Measurements from ENCODE around the gene KRT26.
"Not testable (repeated sequence)": the region's sequence is repeated elsewhere in the genome, so short reads cannot be mapped to it uniquely, and the experiment has no call there.

The KRT26 gene

GRCh38 chr17:40772101-40772500, at the start of gene KRT26:
Gene KRT26 (minus strand): TSS chr17:40772201. CDS start chr17:40772113, 88 bp downstream.
- DNase-seq (ENCODE audit: extremely low read depth in 1 of 2, low read depth in 1 of 2): no peak

- no peak for DNase-seq (ENCODE audit: extremely low read depth in 1 of 2, low read depth in 1 of 2)
Measured at GRCh38 chr17:40821536-40821935, 49.5 kb upstream of the KRT26 start.

- DNase-seq (ENCODE audit: extremely low read depth in 1 of 2, low read depth in 1 of 2): no peak
Measured at GRCh38 chr17:40820228-40820838, 48.3 kb upstream of the KRT26 start.

- DNase-seq (ENCODE audit: extremely low read depth in 1 of 2, low read depth in 1 of 2): no peak
Measured at GRCh38 chr17:40819528-40820125, 47.6 kb upstream of the KRT26 start.

GRCh38 chr17:40818733-40819527, 46.9 kb upstream of the KRT26 start:
- peak; percentile 74 to 75 for DNase-seq (ENCODE audit: extremely low read depth in 1 of 2, low read depth in 1 of 2)

GRCh38 chr17:40818343-40818732, 46.3 kb upstream of the KRT26 start:
- no peak for DNase-seq (ENCODE audit: extremely low read depth in 1 of 2, low read depth in 1 of 2)

GRCh38 chr17:40817103-40817682, 45.2 kb upstream of the KRT26 start:
- no peak for DNase-seq (ENCODE audit: extremely low read depth in 1 of 2, low read depth in 1 of 2)

GRCh38 chr17:40816569-40816968, 44.6 kb upstream of the KRT26 start:
- DNase-seq (ENCODE audit: extremely low read depth in 1 of 2, low read depth in 1 of 2): no peak

- no peak for DNase-seq (ENCODE audit: extremely low read depth in 1 of 2, low read depth in 1 of 2)
Measured at GRCh38 chr17:40815381-40815780, 43.4 kb upstream of the KRT26 start.

- not testable (repeated sequence) for DNase-seq (ENCODE audit: extremely low read depth in 1 of 2, low read depth in 1 of 2)
Measured at GRCh38 chr17:40814657-40815056, 42.7 kb upstream of the KRT26 start.

GRCh38 chr17:40813804-40814203, 41.8 kb upstream of the KRT26 start:
- DNase-seq (ENCODE audit: extremely low read depth in 1 of 2, low read depth in 1 of 2): no peak

- no peak for DNase-seq (ENCODE audit: extremely low read depth in 1 of 2, low read depth in 1 of 2)
Measured at GRCh38 chr17:40812639-40813038, 40.6 kb upstream of the KRT26 start.

- no peak for DNase-seq (ENCODE audit: extremely low read depth in 1 of 2, low read depth in 1 of 2)
Measured at GRCh38 chr17:40810494-40810893, 38.5 kb upstream of the KRT26 start.

GRCh38 chr17:40809721-40810421, 37.9 kb upstream of the KRT26 start:
- no peak for DNase-seq (ENCODE audit: extremely low read depth in 1 of 2, low read depth in 1 of 2)

- no peak for DNase-seq (ENCODE audit: extremely low read depth in 1 of 2, low read depth in 1 of 2)
Measured at GRCh38 chr17:40806131-40806530, 34.1 kb upstream of the KRT26 start.

- DNase-seq (ENCODE audit: extremely low read depth in 1 of 2, low read depth in 1 of 2): peak; percentile 33 to 59
Measured at GRCh38 chr17:40803617-40804082, 31.6 kb upstream of the KRT26 start.

GRCh38 chr17:40801157-40801556, 29.2 kb upstream of the KRT26 start:
- DNase-seq (ENCODE audit: extremely low read depth in 1 of 2, low read depth in 1 of 2): no peak

- no peak for DNase-seq (ENCODE audit: extremely low read depth in 1 of 2, low read depth in 1 of 2)
Measured at GRCh38 chr17:40800381-40800780, 28.4 kb upstream of the KRT26 start.

- DNase-seq (ENCODE audit: extremely low read depth in 1 of 2, low read depth in 1 of 2): no peak
Measured at GRCh38 chr17:40799859-40800258, 27.9 kb upstream of the KRT26 start, which contains the start of gene KRT28. Gene KRT28 (minus strand): TSS chr17:40799959. CDS start chr17:40799893, 66 bp downstream.

- no peak for DNase-seq (ENCODE audit: extremely low read depth in 1 of 2, low read depth in 1 of 2)
Measured at GRCh38 chr17:40796846-40797245, 24.8 kb upstream of the KRT26 start.

All from stimulated activated CD8-positive, alpha-beta memory T cell treated with anti-CD3 and anti-CD28 coated beads, Interleukin-7, amount 100 ng/mL, for 48 hours (primary cell).